Esophagus (tissue), 2 donors: ENCODE data around the gene LCLAT1. TPM values are rescaled to one million over a fixed set of nuclear protein-coding genes. Genes with fewer than 3 reads are reported as not detected.

Experiments
- H3K27ac ChIP-seq, 2 donors: one replicate each; pipeline ENCODE4 v1.5.1; 2013; ENCODE audit warnings: low read depth in 2 of 2, mild to moderate bottlenecking in 2 of 2, inconsistent platforms in 1 of 2, low read length in 1 of 2, moderate library complexity in 1 of 2
- H3K27me3 ChIP-seq, 2 donors: one replicate each; pipeline ENCODE4 v1.6.1; 2013; ENCODE audit warnings: low read length in 2 of 2, control low read depth in 1 of 2, mild to moderate bottlenecking in 1 of 2; ENCODE audit not compliant: insufficient read depth in 2 of 2, control insufficient read depth in 1 of 2
- H3K36me3 ChIP-seq, 2 donors: one replicate each; pipeline ENCODE4 v1.6.1; 2013; ENCODE audit warnings: low read length in 1 of 2; ENCODE audit not compliant: control insufficient read depth in 2 of 2, insufficient read depth in 2 of 2
- H3K4me1 ChIP-seq, 2 donors: one replicate each; pipeline ENCODE4 v1.6.1; 2013; ENCODE audit warnings: low read length in 1 of 2; ENCODE audit not compliant: control insufficient read depth in 2 of 2, insufficient read depth in 2 of 2
- H3K4me3 ChIP-seq, 2 donors: one replicate each; pipeline ENCODE4 v1.5.1; 2013; ENCODE audit warnings: low read length in 2 of 2, mild to moderate bottlenecking in 2 of 2, low read depth in 1 of 2, moderate library complexity in 1 of 2
- H3K9me3 ChIP-seq, 2 donors: one replicate each; pipeline ENCODE4 v1.6.1; 2013; ENCODE audit warnings: mild to moderate bottlenecking in 2 of 2, low read depth in 1 of 2, low read length in 1 of 2, moderate library complexity in 1 of 2; ENCODE audit not compliant: control insufficient read depth in 2 of 2, insufficient read depth in 1 of 2
- WGBS, 2 donors: extraction: QIAGEN DNeasy Blood & Tissue Kit; methylation state at CpG; one replicate each; pipeline ENCODE4 v1.1.7; 2013; 5-methylcytosine and 5-hydroxymethylcytosine counted together
- polyA plus RNA-seq, 2 donors: library from polyadenylated mRNA; stranded (reverse); fragments of 200-250 nt; gene quantifications; one replicate each; pipeline ENCODE4 v1.2.3, GENCODE V29; 2013
- donor health status: healthy with polysubstance abuse.
- donor health status: Bipolar disorder and iron deficiency.

LCLAT1 gene
- polyA plus RNA-seq, 2 donors: 1.6 to 2.0 TPM

GRCh38 chr2:30453498-30453897, 6.5 kb downstream of the LCLAT1 start:
- no peak overlapping the region for H3K4me3 ChIP-seq
- no peak overlapping the region for H3K27ac ChIP-seq
- no peaks in the 10 kb centered on the region for H3K27me3 ChIP-seq
- H3K36me3 ChIP-seq: no peaks in the 10 kb centered on the region
- WGBS, 2 donors: 82 to 83% methylated on average over 5 of the region's 5 CpGs
- no peaks in the 10 kb centered on the region for H3K9me3 ChIP-seq
- H3K4me1 ChIP-seq: peaks cover 0 to 2% of the 10 kb centered on the region in 2 donors

GRCh38 chr2:30454571-30454970, 7.5 kb downstream of the LCLAT1 start:
- no peak overlapping the region for H3K4me3 ChIP-seq
- H3K27me3 ChIP-seq: no peaks in the 10 kb centered on the region
- no peaks in the 10 kb centered on the region for H3K36me3 ChIP-seq
- no peaks in the 10 kb centered on the region for H3K9me3 ChIP-seq
- H3K27ac ChIP-seq: no peak overlapping the region
- peaks cover 0 to 2% of the 10 kb centered on the region in 2 donors for H3K4me1 ChIP-seq
- WGBS, 2 donors: 62 to 70% methylated on average over 6 of the region's 6 CpGs

GRCh38 chr2:30455114-30455738, 8.2 kb downstream of the LCLAT1 start:
- Histone ChIP-seq H3K9me3 (no peaks in the 10 kb centered on the region), H3K36me3 (no peaks in the 10 kb centered on the region), H3K4me3 (no peak overlapping the region), H3K4me1 (no peaks in the 10 kb centered on the region), H3K27me3 (no peaks in the 10 kb centered on the region), H3K27ac (no peak overlapping the region)
- 51 to 61% methylated on average over 7 of the region's 7 CpGs for WGBS, 2 donors

- no peaks in the 10 kb centered on the region for H3K36me3 ChIP-seq
- H3K9me3 ChIP-seq: no peaks in the 10 kb centered on the region
- H3K4me3 ChIP-seq: no peak overlapping the region
- no peaks in the 10 kb centered on the region for H3K27me3 ChIP-seq
- H3K27ac ChIP-seq: no peak overlapping the region
- no peaks in the 10 kb centered on the region for H3K4me1 ChIP-seq
- 95 to 98% methylated on average over 2 of the region's 2 CpGs for WGBS, 2 donors
Measured at GRCh38 chr2:30456106-30456505, 9.1 kb downstream of the LCLAT1 start.

- H3K27ac ChIP-seq: no peak overlapping the region
- 91 to 96% methylated on average over 2 of the region's 2 CpGs for WGBS, 2 donors
- no peaks in the 10 kb centered on the region for H3K4me1 ChIP-seq
- no peak overlapping the region for H3K4me3 ChIP-seq
- no peaks in the 10 kb centered on the region for H3K27me3 ChIP-seq
- H3K9me3 ChIP-seq: no peaks in the 10 kb centered on the region
- no peaks in the 10 kb centered on the region for H3K36me3 ChIP-seq
Measured at GRCh38 chr2:30456579-30456978, 9.5 kb downstream of the LCLAT1 start.

GRCh38 chr2:30457296-30457695, 10.2 kb downstream of the LCLAT1 start:
- Histone ChIP-seq H3K27ac (no peak overlapping the region), H3K27me3 (no peaks in the 10 kb centered on the region), H3K9me3 (no peaks in the 10 kb centered on the region), H3K4me3 (no peak overlapping the region), H3K36me3 (no peaks in the 10 kb centered on the region), H3K4me1 (no peaks in the 10 kb centered on the region)

- no peak overlapping the region for H3K4me3 ChIP-seq
- no peaks in the 10 kb centered on the region for H3K9me3 ChIP-seq
- H3K4me1 ChIP-seq: no peaks in the 10 kb centered on the region
- 51 to 72% methylated on average over 2 of the region's 2 CpGs for WGBS, 2 donors
- no peaks in the 10 kb centered on the region for H3K27me3 ChIP-seq
- H3K27ac ChIP-seq: no peak overlapping the region
- no peaks in the 10 kb centered on the region for H3K36me3 ChIP-seq
Measured at GRCh38 chr2:30459140-30459539, 12.1 kb downstream of the LCLAT1 start.

GRCh38 chr2:30462131-30462857, 15.2 kb downstream of the LCLAT1 start:
- H3K9me3 ChIP-seq: no peaks in the 10 kb centered on the region
- no peak overlapping the region for H3K4me3 ChIP-seq
- no peak overlapping the region for H3K27ac ChIP-seq
- no peaks in the 10 kb centered on the region for H3K4me1 ChIP-seq
- H3K27me3 ChIP-seq: no peaks in the 10 kb centered on the region
- WGBS, 2 donors: 91 to 93% methylated on average over 4 of the region's 4 CpGs
- no peaks in the 10 kb centered on the region for H3K36me3 ChIP-seq

- no peaks in the 10 kb centered on the region for H3K4me1 ChIP-seq
- 48 to 50% methylated on average over 2 of the region's 2 CpGs for WGBS, 2 donors
- no peaks in the 10 kb centered on the region for H3K27me3 ChIP-seq
- no peak overlapping the region for H3K27ac ChIP-seq
- H3K36me3 ChIP-seq: no peaks in the 10 kb centered on the region
- no peak overlapping the region for H3K4me3 ChIP-seq
- no peaks in the 10 kb centered on the region for H3K9me3 ChIP-seq
Measured at GRCh38 chr2:30463535-30463934, 16.5 kb downstream of the LCLAT1 start.
